Calu3 (cell line): ENCODE measurements around the gene RAPGEF1. TPM values are rescaled to one million over a fixed set of nuclear protein-coding genes. Genes with fewer than 3 reads are reported as not detected.

Experiments used
- BruUV-seq: library from RNA; stranded (reverse); fragments of 400-500 nt; replicated peaks from 2 replicates; lab custom pipeline; 2021; lab: Mats Ljungman, UMichigan
- CTCF ChIA-PET: fragments of 300-600 bp; sonication (Branson Sonifier 250); formaldehyde crosslinking; loops from one replicate; lab custom pipeline; 2022; ENCODE audit warnings: antibody characterized with exemption; lab: Charles Lee
- DNase-seq: peaks from one replicate; pipeline ENCODE4 v3.0.0; 2022
- H3K27ac Mint-ChIP-seq: one replicate; pipeline ENCODE4 v1.8.0; 2022; ENCODE audit warnings: mixed read lengths; ENCODE audit not compliant: unreplicated experiment
- H3K27me3 Mint-ChIP-seq: one replicate; pipeline ENCODE4 v1.8.0; 2022; ENCODE audit warnings: mixed read lengths; ENCODE audit not compliant: unreplicated experiment
- H3K36me3 Mint-ChIP-seq: one replicate; pipeline ENCODE4 v1.8.0; 2022; ENCODE audit warnings: mild to moderate bottlenecking, moderate library complexity, mixed read lengths; ENCODE audit not compliant: insufficient read depth, unreplicated experiment
- H3K4me1 Mint-ChIP-seq: one replicate; pipeline ENCODE4 v1.8.0; 2022; ENCODE audit warnings: mild to moderate bottlenecking, low read depth, mixed read lengths; ENCODE audit not compliant: unreplicated experiment
- H3K4me3 Mint-ChIP-seq: one replicate; pipeline ENCODE4 v1.8.0; 2022; ENCODE audit warnings: mild to moderate bottlenecking, low read depth, moderate library complexity, mixed read lengths; ENCODE audit not compliant: unreplicated experiment
- H3K9me3 Mint-ChIP-seq: one replicate; pipeline ENCODE4 v1.8.0; 2022; ENCODE audit warnings: low read depth, mixed read lengths; ENCODE audit not compliant: unreplicated experiment
- intact Hi-C: fragments of 100-400 bp; cut with micrococcal nuclease; formaldehyde crosslinking; loops from one replicate; pipeline ENCODE4 v1.10.0; 2022; ENCODE audit not compliant: unreplicated experiment
- total RNA-seq: library from RNA; stranded (reverse); gene quantifications from 2 replicates; pipeline ENCODE4 v1.2.3, GENCODE V29; 2022
- TF ChIP-seq, protein P1 (sequence below): fragments of 200-600 bp; IDR thresholded peaks from one replicate; pipeline ENCODE4 v1.8.0; 2022; ENCODE audit warnings: antibody characterized with exemption; ENCODE audit not compliant: unreplicated experiment

Gene RAPGEF1
- total RNA-seq, 1 experiment from 2014 or later: 32.5 TPM

DNA sequence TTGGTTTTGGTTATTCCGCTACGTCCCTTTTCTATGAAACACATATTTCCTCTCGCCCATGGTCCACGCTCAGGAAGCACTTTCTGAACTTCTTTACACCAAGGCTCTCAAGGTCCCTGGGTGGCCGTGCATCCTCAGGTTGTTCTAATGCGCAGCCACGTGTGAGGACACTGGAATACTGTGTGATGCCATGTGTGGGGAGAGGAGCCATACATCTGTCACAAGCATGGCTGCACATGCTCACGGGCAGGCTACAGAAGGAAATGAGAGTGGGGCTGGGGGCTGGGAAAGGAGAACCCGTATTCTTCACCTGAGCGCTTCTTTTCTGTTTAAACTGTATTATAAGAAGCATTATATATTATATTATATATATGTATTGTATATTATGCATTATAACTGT is 157.8 kb downstream of the RAPGEF1 start:
- no peaks in the 10 kb centered on the region for H3K9me3 Mint-ChIP-seq
- DNase-seq: no peak
- H3K36me3 Mint-ChIP-seq: peaks cover 9% of the 10 kb centered on the region
- no peak overlapping the region for H3K27ac Mint-ChIP-seq
- BruUV-seq: no TSS peak
- intact Hi-C loops: no loop called here
- no peaks in the 10 kb centered on the region for H3K27me3 Mint-ChIP-seq
- CTCF ChIA-PET: no interaction called here
- H3K4me3 Mint-ChIP-seq: no peak overlapping the region
- TF ChIP-seq, protein P1, sequence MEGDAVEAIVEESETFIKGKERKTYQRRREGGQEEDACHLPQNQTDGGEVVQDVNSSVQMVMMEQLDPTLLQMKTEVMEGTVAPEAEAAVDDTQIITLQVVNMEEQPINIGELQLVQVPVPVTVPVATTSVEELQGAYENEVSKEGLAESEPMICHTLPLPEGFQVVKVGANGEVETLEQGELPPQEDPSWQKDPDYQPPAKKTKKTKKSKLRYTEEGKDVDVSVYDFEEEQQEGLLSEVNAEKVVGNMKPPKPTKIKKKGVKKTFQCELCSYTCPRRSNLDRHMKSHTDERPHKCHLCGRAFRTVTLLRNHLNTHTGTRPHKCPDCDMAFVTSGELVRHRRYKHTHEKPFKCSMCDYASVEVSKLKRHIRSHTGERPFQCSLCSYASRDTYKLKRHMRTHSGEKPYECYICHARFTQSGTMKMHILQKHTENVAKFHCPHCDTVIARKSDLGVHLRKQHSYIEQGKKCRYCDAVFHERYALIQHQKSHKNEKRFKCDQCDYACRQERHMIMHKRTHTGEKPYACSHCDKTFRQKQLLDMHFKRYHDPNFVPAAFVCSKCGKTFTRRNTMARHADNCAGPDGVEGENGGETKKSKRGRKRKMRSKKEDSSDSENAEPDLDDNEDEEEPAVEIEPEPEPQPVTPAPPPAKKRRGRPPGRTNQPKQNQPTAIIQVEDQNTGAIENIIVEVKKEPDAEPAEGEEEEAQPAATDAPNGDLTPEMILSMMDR: no peak
- H3K4me1 Mint-ChIP-seq: no peaks in the 10 kb centered on the region

DNA sequence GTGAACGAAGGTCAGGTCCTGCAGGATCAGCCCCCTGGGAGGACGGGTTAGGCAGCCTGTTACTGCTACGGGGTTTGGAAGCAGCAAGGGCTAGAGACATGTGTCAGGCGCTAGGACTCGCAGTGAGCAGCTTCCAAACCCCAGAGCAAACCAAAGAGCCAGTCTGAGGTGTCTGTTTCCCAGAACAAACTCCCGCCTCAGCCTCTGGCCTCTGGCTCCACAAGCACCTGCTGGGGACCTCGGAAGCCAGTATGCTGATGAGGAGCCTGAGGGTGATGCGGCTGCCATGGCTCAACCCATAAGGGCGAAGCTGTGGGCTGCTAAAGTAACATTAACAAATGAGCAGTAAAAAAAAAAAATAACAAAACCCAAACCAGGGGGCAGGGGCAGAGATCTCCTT is 159.5 kb downstream of the RAPGEF1 start:
- Mint-ChIP-seq H3K27me3 (no peaks in the 10 kb centered on the region), H3K4me1 (no peaks in the 10 kb centered on the region), H3K36me3 (peaks cover 3% of the 10 kb centered on the region), H3K9me3 (no peaks in the 10 kb centered on the region), H3K27ac (no peak overlapping the region), H3K4me3 (no peak overlapping the region)
- TF ChIP-seq, protein P1: no peak
- no TSS peak for BruUV-seq
- DNase-seq: no peak
- intact Hi-C loops: no loop called here
- CTCF ChIA-PET: interaction anchor here (0.7 kb wide), 1 partner anchor 157 kb away, joined by 3 read pairs; no protein-coding TSS in a partner anchor

DNA sequence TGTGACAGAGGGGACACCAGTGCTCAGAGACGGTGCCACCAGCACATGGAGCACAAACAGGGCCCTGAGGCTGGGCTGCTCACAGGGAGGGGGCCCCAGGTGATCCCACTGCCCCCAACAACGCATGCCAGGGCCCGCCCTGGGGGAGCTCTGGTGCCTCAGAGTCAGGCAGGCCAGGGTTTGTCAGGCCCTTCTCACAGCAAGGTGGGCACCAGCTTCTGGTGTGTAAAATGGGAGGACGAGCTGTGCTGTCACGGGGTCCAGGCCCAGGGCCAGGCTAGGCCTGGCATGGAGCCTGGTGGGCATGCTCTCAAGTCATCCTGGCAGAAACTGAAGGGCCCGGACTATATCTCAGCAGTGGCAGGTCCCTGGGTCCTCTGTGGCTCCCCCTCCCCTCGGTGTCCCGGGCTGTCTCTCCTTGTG is 160.1 kb downstream of the RAPGEF1 start:
- H3K27me3 Mint-ChIP-seq: no peaks in the 10 kb centered on the region
- H3K4me1 Mint-ChIP-seq: no peaks in the 10 kb centered on the region
- H3K27ac Mint-ChIP-seq: no peak overlapping the region
- no peaks in the 10 kb centered on the region for H3K9me3 Mint-ChIP-seq
- CTCF ChIA-PET: no interaction called here
- TF ChIP-seq, protein P1: no peak
- intact Hi-C loops: no loop called here
- DNase-seq: no peak
- no TSS peak for BruUV-seq
- H3K36me3 Mint-ChIP-seq: no peaks in the 10 kb centered on the region
- no peak overlapping the region for H3K4me3 Mint-ChIP-seq

DNA sequence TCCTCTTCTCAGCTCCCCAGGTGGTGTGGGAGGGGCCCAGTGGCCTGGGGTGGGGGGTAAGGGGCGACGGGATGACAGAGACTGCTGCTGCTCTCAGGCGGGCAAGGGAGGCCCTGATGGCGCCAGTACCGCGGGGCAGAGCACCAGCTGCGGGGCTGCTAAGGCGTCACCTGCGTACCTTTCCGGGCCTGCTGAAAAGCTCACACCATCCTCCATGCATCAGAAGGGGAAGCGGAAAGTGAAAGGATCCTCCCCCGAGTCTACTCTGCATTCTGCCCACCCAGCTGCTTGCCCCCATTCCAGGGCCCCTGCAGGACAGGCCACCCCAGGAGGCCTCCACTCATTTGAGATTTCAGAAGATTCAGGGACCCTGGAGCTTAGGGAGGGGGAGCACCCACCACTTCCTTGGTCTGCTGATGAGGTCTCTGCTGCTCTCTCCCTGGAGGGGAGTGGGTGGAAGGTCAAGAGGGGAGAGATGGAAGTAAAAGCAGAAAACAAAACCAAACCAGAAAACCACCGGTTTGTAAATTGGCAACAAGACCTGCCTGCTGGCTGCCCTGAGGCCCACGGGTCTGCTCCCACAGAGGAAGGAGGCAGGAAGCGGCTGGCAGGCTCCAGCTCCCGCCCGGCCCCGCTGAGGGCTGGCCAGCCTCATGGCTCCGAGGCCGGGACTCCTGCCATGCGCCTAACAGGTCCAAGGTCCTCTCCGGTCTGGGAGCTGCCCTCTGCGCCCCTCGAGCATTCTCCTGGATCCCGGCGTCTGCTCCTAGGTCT is 161.0 kb downstream of the RAPGEF1 start:
- TF ChIP-seq, protein P1: no peak
- intact Hi-C loops: no loop called here
- H3K36me3 Mint-ChIP-seq: no peaks in the 10 kb centered on the region
- no peaks in the 10 kb centered on the region for H3K27me3 Mint-ChIP-seq
- CTCF ChIA-PET: no interaction called here
- H3K27ac Mint-ChIP-seq: no peak overlapping the region
- H3K9me3 Mint-ChIP-seq: no peaks in the 10 kb centered on the region
- no peak for DNase-seq
- H3K4me1 Mint-ChIP-seq: no peaks in the 10 kb centered on the region
- BruUV-seq: no TSS peak
- H3K4me3 Mint-ChIP-seq: no peak overlapping the region
